OCI-LY1 (cell line): ENCODE data around the gene LRSAM1.

ENCODE experiments used
- H2AFZ ChIP-seq: fragments of 200-600 bp; sonication (generic), shearing (Covaris generic); 2 replicates; pipeline ENCODE4 v1.6.0; 2014; ENCODE audit warnings: antibody characterized with exemption, mild to moderate bottlenecking, low read length
- H3F3A ChIP-seq: fragments of 200-600 bp; sonication (generic), shearing (Covaris generic); 2 replicates; pipeline ENCODE4 v1.6.0; 2014; ENCODE audit warnings: mild to moderate bottlenecking, antibody characterized with exemption, low read length, moderate library complexity; ENCODE audit not compliant: insufficient read depth
- H3K27ac ChIP-seq: fragments of 200-600 bp; sonication (generic); 2 replicates; pipeline ENCODE4 v1.5.1; 2014; ENCODE audit warnings: low read length, mixed run types, mild to moderate bottlenecking, low read depth; ENCODE audit not compliant: poor library complexity, severe bottlenecking
- H3K27me3 ChIP-seq: fragments of 200-600 bp; sonication (generic); 2 replicates; pipeline ENCODE4 v1.6.0; 2014; ENCODE audit warnings: antibody characterized with exemption, mild to moderate bottlenecking, low read length, moderate library complexity; ENCODE audit not compliant: insufficient read depth
- H3K36me3 ChIP-seq: fragments of 200-600 bp; sonication (generic); 2 replicates; pipeline ENCODE4 v1.6.1; 2014; ENCODE audit warnings: mild to moderate bottlenecking, antibody characterized with exemption, low read length, moderate library complexity, mixed read lengths; ENCODE audit not compliant: insufficient read depth
- H3K4me1 ChIP-seq: fragments of 200-600 bp; sonication (generic); 2 replicates; pipeline ENCODE4 v1.5.1; 2014; ENCODE audit warnings: mild to moderate bottlenecking, low read length, moderate library complexity; ENCODE audit not compliant: insufficient read depth, severe bottlenecking
- H3K4me2 ChIP-seq: fragments of 200-600 bp; sonication (generic), shearing (Covaris generic); 2 replicates; pipeline ENCODE4 v1.6.1; 2014; ENCODE audit warnings: low read length
- H3K4me3 ChIP-seq: fragments of 200-600 bp; sonication (generic); 2 replicates; pipeline ENCODE4 v1.5.1; 2014; ENCODE audit warnings: low read length, low read depth, mild to moderate bottlenecking, mixed read lengths; ENCODE audit not compliant: poor library complexity, severe bottlenecking
- H3K79me2 ChIP-seq: fragments of 200-600 bp; shearing (Covaris generic); 2 replicates; pipeline ENCODE4 v1.6.1; 2016; ENCODE audit warnings: mixed run types, low read length, mixed read lengths; ENCODE audit not compliant: insufficient read depth
- H3K9ac ChIP-seq: fragments of 200-600 bp; sonication (generic), shearing (Covaris generic); 2 replicates; pipeline ENCODE4 v1.6.1; 2014; ENCODE audit warnings: mild to moderate bottlenecking, low read length, mixed read lengths
- H3K9me2 ChIP-seq: fragments of 200-600 bp; sonication (generic), shearing (Covaris generic); 2 replicates; pipeline ENCODE4 v1.6.1; 2014; ENCODE audit warnings: low read depth, mild to moderate bottlenecking, low read length, mixed read lengths
- H3K9me3 ChIP-seq: fragments of 200-600 bp; shearing (Covaris generic); 2 replicates; pipeline ENCODE4 v1.6.1; 2014; ENCODE audit warnings: low read length, mixed read lengths
- H4K20me1 ChIP-seq: fragments of 200-600 bp; sonication (generic), shearing (Covaris generic); 2 replicates; pipeline ENCODE4 v1.6.0; 2016; ENCODE audit warnings: mild to moderate bottlenecking, low read length; ENCODE audit not compliant: insufficient read depth
- EZH2 ChIP-seq: fragments of 200-600 bp; sonication (generic), shearing (Covaris generic); IDR thresholded peaks from 2 replicates; pipeline ENCODE4 v1.8.0; 2017; ENCODE audit warnings: borderline replicate concordance, mixed run types, mild to moderate bottlenecking, antibody characterized with exemption, low read length, moderate library complexity, mixed read lengths
- TF ChIP-seq, protein P1 (sequence below): fragments of 200-600 bp; sonication (generic), shearing (Covaris generic); IDR thresholded peaks from 2 replicates; pipeline ENCODE4 v1.5.1; 2017; ENCODE audit warnings: mild to moderate bottlenecking, antibody characterized with exemption, low read length, moderate library complexity, mixed read lengths

Gene LRSAM1

DNA sequence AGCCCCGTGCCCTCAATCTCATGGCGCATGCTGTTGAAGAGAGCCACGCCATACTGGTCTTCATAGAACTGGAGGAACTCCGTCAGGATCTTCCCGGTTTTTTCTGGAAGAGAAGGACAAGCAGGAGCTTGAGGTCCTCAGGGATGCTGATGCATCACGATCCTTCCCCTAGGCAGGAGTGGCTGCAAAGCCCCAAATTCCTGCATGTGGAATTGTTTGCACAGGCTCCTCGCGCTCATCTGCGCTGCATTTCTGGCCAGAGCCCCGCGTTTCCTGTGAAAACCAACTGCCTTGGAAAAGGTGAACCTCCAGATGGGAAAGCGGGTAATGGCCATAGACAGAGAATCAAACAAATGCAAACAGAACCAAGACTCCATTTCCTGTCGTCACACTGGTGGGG, 80.4 kb downstream of the LRSAM1 start:
- TF ChIP-seq EZH2: no peak
- TF ChIP-seq, protein P1, sequence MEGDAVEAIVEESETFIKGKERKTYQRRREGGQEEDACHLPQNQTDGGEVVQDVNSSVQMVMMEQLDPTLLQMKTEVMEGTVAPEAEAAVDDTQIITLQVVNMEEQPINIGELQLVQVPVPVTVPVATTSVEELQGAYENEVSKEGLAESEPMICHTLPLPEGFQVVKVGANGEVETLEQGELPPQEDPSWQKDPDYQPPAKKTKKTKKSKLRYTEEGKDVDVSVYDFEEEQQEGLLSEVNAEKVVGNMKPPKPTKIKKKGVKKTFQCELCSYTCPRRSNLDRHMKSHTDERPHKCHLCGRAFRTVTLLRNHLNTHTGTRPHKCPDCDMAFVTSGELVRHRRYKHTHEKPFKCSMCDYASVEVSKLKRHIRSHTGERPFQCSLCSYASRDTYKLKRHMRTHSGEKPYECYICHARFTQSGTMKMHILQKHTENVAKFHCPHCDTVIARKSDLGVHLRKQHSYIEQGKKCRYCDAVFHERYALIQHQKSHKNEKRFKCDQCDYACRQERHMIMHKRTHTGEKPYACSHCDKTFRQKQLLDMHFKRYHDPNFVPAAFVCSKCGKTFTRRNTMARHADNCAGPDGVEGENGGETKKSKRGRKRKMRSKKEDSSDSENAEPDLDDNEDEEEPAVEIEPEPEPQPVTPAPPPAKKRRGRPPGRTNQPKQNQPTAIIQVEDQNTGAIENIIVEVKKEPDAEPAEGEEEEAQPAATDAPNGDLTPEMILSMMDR: no peak
- H3K9me2 ChIP-seq: no peaks in the 10 kb centered on the region
- H4K20me1 ChIP-seq: no peaks in the 10 kb centered on the region
- H3K4me3 ChIP-seq: no peak overlapping the region
- no peak overlapping the region for H3K27ac ChIP-seq
- no peaks in the 10 kb centered on the region; the same call in 1 of the 2 replicates for H3K27me3 ChIP-seq
- H3F3A ChIP-seq: no peaks in the 10 kb centered on the region
- H2AFZ ChIP-seq: no peak overlapping the region
- no peaks in the 10 kb centered on the region for H3K9me3 ChIP-seq
- no peaks in the 10 kb centered on the region for H3K79me2 ChIP-seq
- H3K4me2 ChIP-seq: no peak overlapping the region
- no peaks in the 10 kb centered on the region for H3K4me1 ChIP-seq
- no peaks in the 10 kb centered on the region for H3K36me3 ChIP-seq
- H3K9ac ChIP-seq: no peak overlapping the region

DNA sequence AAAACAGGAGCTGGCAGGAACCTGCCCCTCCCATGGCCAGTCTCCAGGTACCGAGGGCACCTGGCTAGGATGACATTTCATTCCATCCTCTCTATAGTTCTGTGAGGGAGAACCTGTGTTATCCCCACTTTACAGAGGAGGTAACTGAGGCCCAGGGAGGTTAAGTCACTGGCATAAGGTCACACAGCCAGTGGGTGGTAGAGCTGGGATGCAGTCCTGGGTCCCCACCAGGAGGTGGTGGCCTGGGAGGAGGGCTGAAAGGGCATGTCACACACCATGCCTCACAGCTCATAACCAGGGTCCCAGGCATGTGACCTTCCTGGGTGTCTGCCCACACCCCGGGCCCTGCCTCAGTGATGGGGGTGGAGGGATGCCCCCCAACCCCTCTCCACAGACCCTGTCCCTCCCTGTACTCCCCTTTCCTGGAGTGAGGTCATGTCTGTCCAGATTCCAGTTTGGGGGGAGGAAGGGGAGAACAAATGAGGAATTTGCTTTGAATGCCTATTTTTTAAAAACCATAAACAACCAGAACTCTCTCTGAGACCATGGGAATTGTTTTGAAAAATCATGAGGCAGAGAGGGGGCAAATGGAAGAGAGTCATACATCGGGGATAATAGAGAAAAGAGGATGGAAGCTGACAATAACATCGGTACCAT, 83.1 kb downstream of the LRSAM1 start:
- no peak overlapping the region for H3K4me3 ChIP-seq
- no peaks in the 10 kb centered on the region for H3K9me2 ChIP-seq
- no peaks in the 10 kb centered on the region for H3K79me2 ChIP-seq
- TF ChIP-seq EZH2: no peak
- TF ChIP-seq, protein P1: no peak
- no peaks in the 10 kb centered on the region for H3K36me3 ChIP-seq
- H3K9ac ChIP-seq: no peak overlapping the region
- H3K4me1 ChIP-seq: no peaks in the 10 kb centered on the region
- no peak overlapping the region for H3K4me2 ChIP-seq
- H2AFZ ChIP-seq: no peak overlapping the region
- peaks cover 3% of the 10 kb centered on the region; the same call in 1 of the 2 replicates for H3K27me3 ChIP-seq
- no peaks in the 10 kb centered on the region for H3K9me3 ChIP-seq
- H4K20me1 ChIP-seq: no peaks in the 10 kb centered on the region
- H3F3A ChIP-seq: no peaks in the 10 kb centered on the region
- H3K27ac ChIP-seq: no peak overlapping the region

DNA sequence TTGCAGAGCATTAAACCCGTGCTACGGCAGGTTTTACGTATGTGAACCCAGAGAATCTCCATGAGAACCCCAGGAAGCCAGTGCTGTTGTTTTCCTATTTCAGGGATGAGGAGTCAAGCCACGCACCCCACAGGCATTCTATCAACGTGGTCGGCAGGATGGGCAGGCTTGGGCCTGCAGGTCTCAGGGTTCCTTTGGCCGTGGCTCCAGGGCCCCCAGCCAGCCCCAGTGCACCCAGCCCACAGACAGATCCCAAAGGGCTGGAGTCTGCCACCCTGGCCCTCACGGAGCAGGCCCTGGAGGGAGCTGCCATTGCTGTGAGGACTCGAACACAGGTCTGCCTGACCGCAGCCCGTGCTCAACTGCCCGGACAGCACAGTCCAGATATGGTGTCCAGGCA, 83.6 kb downstream of the LRSAM1 start:
- Histone ChIP-seq H3K9me2 (no peaks in the 10 kb centered on the region), H3K79me2 (no peaks in the 10 kb centered on the region), H3K27me3 (peaks cover 7% of the 10 kb centered on the region; the same call in 1 of the 2 replicates), H3K4me2 (no peak overlapping the region), H3K36me3 (no peaks in the 10 kb centered on the region), H4K20me1 (no peaks in the 10 kb centered on the region), H2AFZ (no peak overlapping the region), H3K4me3 (no peak overlapping the region), H3K9me3 (no peaks in the 10 kb centered on the region), H3F3A (no peaks in the 10 kb centered on the region), H3K27ac (no peak overlapping the region), H3K9ac (no peak overlapping the region), H3K4me1 (no peaks in the 10 kb centered on the region)
- no peak for TF ChIP-seq EZH2
- TF ChIP-seq, protein P1: no peak
